HG03521 (cell line): Measurements from ENCODE around the gene ATG5.

Experiments used
- ATAC-seq: cut with Tn5 transposase; IDR thresholded peaks from one replicate; pipeline ENCODE4 v1.9.1; 2021; ENCODE audit warnings: mild to moderate bottlenecking, moderate library complexity; ENCODE audit not compliant: unreplicated experiment

Gene ATG5

GRCh38 chr6:106134906-106135634 lies 190.5 kb downstream of the ATG5 start:
- no peak for ATAC-seq
